H1 (cell line): ENCODE results near the gene ZNF500. TPM values are rescaled to one million over a fixed set of nuclear protein-coding genes. Genes with fewer than 3 reads are reported as not detected.

ENCODE experiments used
- EGR1 ChIP-seq: IDR thresholded peaks from 2 replicates; pipeline ENCODE4 v1.6.1; 2011; ENCODE audit warnings: low read depth, low read length, borderline replicate concordance
- POLR2A ChIP-seq, 2 experiments: IDR thresholded peaks; 1 replicate in 1 of 2; 2 replicates in 1 of 2; pipeline ENCODE4 v1.6.1; 2011; ENCODE audit warnings: low read depth in 2 of 2, low read length in 2 of 2, mild to moderate bottlenecking in 2 of 2; ENCODE audit errors: control extremely low read depth in 1 of 2
- SIN3A ChIP-seq, 2 experiments: IDR thresholded peaks in 1 of 2; conservative IDR thresholded peaks in 1 of 2; 2 replicates each; pipeline ENCODE4 v1.6.1; 2011 to 2012; ENCODE audit warnings: low read length in 2 of 2, improper control_type of control experiment in 1 of 2, low read depth in 1 of 2, mild to moderate bottlenecking in 1 of 2
- TAF1 ChIP-seq: IDR thresholded peaks from 2 replicates; pipeline ENCODE4 v1.6.1; 2011; ENCODE audit warnings: mild to moderate bottlenecking, low read depth, low read length
- polyA plus RNA-seq, 7 experiments: library from polyadenylated mRNA; depleted of rRNA in 3 of 7; stranded (reverse) in 5 of 7; unstranded in 2 of 7; fragments of >200 nt in 5 of 7; fragments of 200-250 nt in 2 of 7; gene quantifications; 1 replicate in 5 of 7; 2 replicates in 1 of 7; 4 replicates in 1 of 7; pipeline versions ENCODE4 v1.2.1 to v1.2.3, GENCODE V29; 2011 to 2013; ENCODE audit warnings: missing spikeins in 2 of 7, mixed read lengths in 2 of 7
- total RNA-seq: library from RNA; stranded (reverse); fragmentation: NEBNext Ultra II Directional; extraction: Animal tissue kit (Norgen Biotek cat#: 25700); gene quantifications from 2 replicates; pipeline ENCODE4 v1.2.1, GENCODE V29; 2021

ZNF500 gene
- total and polyA plus RNA-seq, 2 of the 8 experiments (the other 6 are each of a cell fraction or from before 2014, with no cell fraction given): 10.3 to 10.4 TPM

- TF ChIP-seq SIN3A (conservative IDR thresholded peaks at IDR 0.05 in 1 of 2, IDR thresholded peaks at IDR 0.05 in 1 of 2; ENCODE audit: low read depth in 1 of 2, low read length in 2 of 2): no peak
- no peak for TF ChIP-seq EGR1
- no peak for TF ChIP-seq POLR2A (IDR thresholded peaks at IDR 0.05; ENCODE audit: control extremely low read depth in 1 of 2, low read depth in 2 of 2, low read length in 2 of 2)
- no peak for TF ChIP-seq TAF1
- TF ChIP-seq, all 59 proteins: peak for 0
These were observed 33.3 kb downstream of the ZNF500 start (continued) for GRCh38 chr16:4733747-4734062.
